C4-2B (cell line): ENCODE results near the gene SEC22C.

Experiments
- H3K27ac ChIP-seq: fragments of 450-650 bp; 2 replicates; pipeline ENCODE4 v1.5.1; 2017
- CTCF ChIP-seq: fragments of 450-650 bp; conservative IDR thresholded peaks from 2 replicates; pipeline ENCODE4 v1.5.1; 2017; ENCODE audit warnings: mild to moderate bottlenecking
- ZFX ChIP-seq: fragments of 450-650 bp; IDR thresholded peaks from 2 replicates; pipeline ENCODE4 v1.6.1; 2017

Gene SEC22C

GRCh38 chr3:42581709-42582473 is at the start of gene SEC22C:
Gene SEC22C, minus strand, starts transcription at chr3:42581967. Its CDS starts 12,921 bp downstream, at chr3:42569046.
- H3K27ac ChIP-seq, result peak within 1 kb of the TSS; percentile 95
- TF ChIP-seq ZFX (peak; percentile 90), CTCF (no peak; the same call in 1 of the 2 replicates)

GRCh38 chr3:42613462-42613861 is 31.7 kb upstream of the SEC22C start:
- H3K27ac ChIP-seq, result no peak overlapping the region
- TF ChIP-seq CTCF (peak; percentile 65), ZFX (no peak)

- TF ChIP-seq ZFX (no peak), CTCF (no peak)
- H3K27ac ChIP-seq, result no peak overlapping the region
Observed at GRCh38 chr3:42612928-42613327, 31.2 kb upstream of the SEC22C start.

- no peak overlapping the region for H3K27ac ChIP-seq
- TF ChIP-seq ZFX (no peak), CTCF (no peak)
Observed at GRCh38 chr3:42612217-42612616, 30.4 kb upstream of the SEC22C start.

- no peak for TF ChIP-seq CTCF
- TF ChIP-seq ZFX, result no peak
- H3K27ac ChIP-seq, result no peak overlapping the region
Observed at GRCh38 chr3:42610976-42611375, 29.2 kb upstream of the SEC22C start.

- no peak overlapping the region; the same call in 1 of the 2 replicates for H3K27ac ChIP-seq
- TF ChIP-seq ZFX, result no peak
- no peak for TF ChIP-seq CTCF
Observed at GRCh38 chr3:42608581-42608980, 26.8 kb upstream of the SEC22C start.

GRCh38 chr3:42605546-42606173 is 23.9 kb upstream of the SEC22C start:
- TF ChIP-seq CTCF, result no peak
- TF ChIP-seq ZFX, result no peak
- no peak overlapping the region for H3K27ac ChIP-seq
